CD4-positive, alpha-beta T cell (primary cell): ENCODE data around the gene MBTPS1. TPM values are rescaled to one million over a fixed set of nuclear protein-coding genes. Genes with fewer than 3 reads are reported as not detected.

Source experiments
- ATAC-seq: fragments of 200-7000 bp; cut with Tn5 transposase; one replicate; pipeline ENCODE4 v1.10.0; 2022; ENCODE audit warnings: mild to moderate bottlenecking; ENCODE audit not compliant: poor library complexity
- CTCF ChIA-PET: fragments of 350-600 bp; sonication (Branson Sonifier 250); formaldehyde crosslinking; loops from one replicate; lab custom pipeline; 2021; ENCODE audit warnings: antibody characterized with exemption, inconsistent platforms; lab: Charles Lee
- POLR2A ChIA-PET: fragments of 350-600 bp; sonication (Branson Sonifier 250); formaldehyde crosslinking; loops from one replicate; lab custom pipeline; 2021; ENCODE audit warnings: antibody characterized with exemption, inconsistent platforms; lab: Charles Lee
- DNase-seq, 14 experiments: peaks; one replicate each; pipeline ENCODE4 v3.0.0-alpha.2; 2013 to 2020; ENCODE audit warnings: mixed read lengths in 2 of 14
- H3K27ac ChIP-seq, 2 donors: one replicate each; pipeline versions ENCODE4 v1.5.1 to v1.7.0; 2013; ENCODE audit warnings: low read length in 2 of 2, low read depth in 1 of 2, mild to moderate bottlenecking in 1 of 2
- H3K27me3 ChIP-seq, 2 experiments: 1 replicate in 1 of 2; 2 replicates in 1 of 2; pipeline versions ENCODE4 v1.6.1 to v1.7.0; 2013; ENCODE audit warnings: low read length in 2 of 2, control low read depth in 1 of 2, mild to moderate bottlenecking in 1 of 2, moderate library complexity in 1 of 2; ENCODE audit not compliant: insufficient read depth in 2 of 2, control insufficient read depth in 1 of 2
- H3K36me3 ChIP-seq: one replicate; pipeline ENCODE4 v1.6.1; 2013; ENCODE audit warnings: low read length, control low read depth; ENCODE audit not compliant: insufficient read depth
- H3K4me1 ChIP-seq: one replicate; pipeline ENCODE4 v1.6.1; 2013; ENCODE audit warnings: low read length, control low read depth; ENCODE audit not compliant: insufficient read depth
- H3K4me3 ChIP-seq: one replicate; pipeline ENCODE4 v1.5.1; 2013; ENCODE audit warnings: mild to moderate bottlenecking, low read length, moderate library complexity
- H3K9me3 ChIP-seq, 2 experiments: 1 replicate in 1 of 2; 2 replicates in 1 of 2; pipeline versions ENCODE4 v1.6.1 to v1.7.0; 2013; ENCODE audit warnings: low read length in 2 of 2, mild to moderate bottlenecking in 2 of 2, control low read depth in 1 of 2, moderate library complexity in 1 of 2; ENCODE audit not compliant: control insufficient read depth in 1 of 2, insufficient read depth in 1 of 2
- H3K27ac Mint-ChIP-seq: one replicate; pipeline ENCODE4 v1.8.0; 2020; ENCODE audit warnings: mixed read lengths
- H3K27me3 Mint-ChIP-seq: one replicate; pipeline ENCODE4 v1.8.0; 2021; ENCODE audit warnings: mixed read lengths
- H3K36me3 Mint-ChIP-seq: one replicate; pipeline ENCODE4 v1.8.0; 2021; ENCODE audit warnings: low read depth, mixed read lengths
- H3K4me1 Mint-ChIP-seq: one replicate; pipeline ENCODE4 v1.8.0; 2021; ENCODE audit warnings: low read depth, mixed read lengths
- H3K4me3 Mint-ChIP-seq: one replicate; pipeline ENCODE4 v1.8.0; 2020; ENCODE audit warnings: mild to moderate bottlenecking, mixed read lengths
- H3K9me3 Mint-ChIP-seq: one replicate; pipeline ENCODE4 v1.8.0; 2020; ENCODE audit warnings: mixed read lengths
- intact Hi-C, 2 experiments: fragments of 100-400 bp; cut with DNase I in 1 of 2; cut with micrococcal nuclease in 1 of 2; formaldehyde crosslinking; loops; one replicate each; pipeline versions ENCODE4 v1.15.1 to v1.9.0; 2023 to 2025; cut with DNase I, micrococcal nuclease
- total RNA-seq, 174 experiments: library from RNA in 2 of 174; stranded (reverse) in 2 of 174; gene quantifications; one replicate each; pipeline ENCODE4 v1.2.3 and lab custom pipeline; 2021 to 2026
- TF ChIP-seq, protein P1 (sequence below): fragments of 200-600 bp; IDR thresholded peaks from one replicate; pipeline ENCODE4 v1.8.0; 2022; ENCODE audit warnings: antibody characterized with exemption, mild to moderate bottlenecking

The MBTPS1 gene
- total RNA-seq, 2 experiments from 2014 or later: 121 to 122 TPM

DNA sequence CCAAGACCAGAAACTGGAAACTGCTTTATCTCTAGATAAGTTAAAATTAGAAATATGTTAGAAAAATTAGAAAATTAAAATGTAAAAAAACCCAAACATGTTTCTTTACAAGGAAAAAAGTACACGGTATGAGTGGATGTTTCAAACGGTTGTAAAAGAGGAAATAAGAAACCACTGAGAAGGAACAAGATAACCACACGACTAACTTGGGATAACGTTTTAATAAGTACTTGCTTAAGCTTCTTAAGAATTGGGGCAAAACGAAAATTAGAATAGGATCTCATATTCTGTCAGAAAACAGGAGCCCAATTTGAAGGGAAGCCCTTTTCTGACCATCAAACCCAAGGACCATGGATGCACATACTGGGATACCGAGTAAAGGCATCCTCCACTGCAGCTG is 31.0 kb downstream of the MBTPS1 start:
- Histone ChIP-seq H3K27ac (no peak overlapping the region), H3K36me3 (peaks cover 83% of the 10 kb centered on the region), H3K9me3 (no peaks in the 10 kb centered on the region), H3K4me1 (peaks cover 28% of the 10 kb centered on the region), H3K27me3 (no peaks in the 10 kb centered on the region), H3K4me3 (no peak overlapping the region)
- Mint-ChIP-seq H3K36me3 (peaks cover 91% of the 10 kb centered on the region), H3K4me1 (peaks cover 51% of the 10 kb centered on the region), H3K27me3 (no peaks in the 10 kb centered on the region), H3K27ac (peak overlapping the region; percentile 37), H3K4me3 (no peak overlapping the region), H3K9me3 (no peaks in the 10 kb centered on the region)
- ChIA-PET POLR2A (interaction anchor here (1.3 to 2.9 kb wide), 2 partner anchors 31 to 101 kb away, joined by 5 to 8 read pairs; partner anchors contain the start of genes MBTPS1 and TAF1C), CTCF (interaction anchor here (6.6 kb wide), 1 partner anchor 102 kb away, joined by 65 read pairs; the partner anchor contains the start of gene TAF1C)
- DNase-seq: no peak
- no peak for ATAC-seq
- TF ChIP-seq, protein P1, sequence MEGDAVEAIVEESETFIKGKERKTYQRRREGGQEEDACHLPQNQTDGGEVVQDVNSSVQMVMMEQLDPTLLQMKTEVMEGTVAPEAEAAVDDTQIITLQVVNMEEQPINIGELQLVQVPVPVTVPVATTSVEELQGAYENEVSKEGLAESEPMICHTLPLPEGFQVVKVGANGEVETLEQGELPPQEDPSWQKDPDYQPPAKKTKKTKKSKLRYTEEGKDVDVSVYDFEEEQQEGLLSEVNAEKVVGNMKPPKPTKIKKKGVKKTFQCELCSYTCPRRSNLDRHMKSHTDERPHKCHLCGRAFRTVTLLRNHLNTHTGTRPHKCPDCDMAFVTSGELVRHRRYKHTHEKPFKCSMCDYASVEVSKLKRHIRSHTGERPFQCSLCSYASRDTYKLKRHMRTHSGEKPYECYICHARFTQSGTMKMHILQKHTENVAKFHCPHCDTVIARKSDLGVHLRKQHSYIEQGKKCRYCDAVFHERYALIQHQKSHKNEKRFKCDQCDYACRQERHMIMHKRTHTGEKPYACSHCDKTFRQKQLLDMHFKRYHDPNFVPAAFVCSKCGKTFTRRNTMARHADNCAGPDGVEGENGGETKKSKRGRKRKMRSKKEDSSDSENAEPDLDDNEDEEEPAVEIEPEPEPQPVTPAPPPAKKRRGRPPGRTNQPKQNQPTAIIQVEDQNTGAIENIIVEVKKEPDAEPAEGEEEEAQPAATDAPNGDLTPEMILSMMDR: no peak
- intact Hi-C loops: loop anchor here in 1 of 2 experiments (2.0 kb wide), 1 partner anchor 59 kb away; the partner anchor contains the start of genes DNAAF1 and HSDL1

DNA sequence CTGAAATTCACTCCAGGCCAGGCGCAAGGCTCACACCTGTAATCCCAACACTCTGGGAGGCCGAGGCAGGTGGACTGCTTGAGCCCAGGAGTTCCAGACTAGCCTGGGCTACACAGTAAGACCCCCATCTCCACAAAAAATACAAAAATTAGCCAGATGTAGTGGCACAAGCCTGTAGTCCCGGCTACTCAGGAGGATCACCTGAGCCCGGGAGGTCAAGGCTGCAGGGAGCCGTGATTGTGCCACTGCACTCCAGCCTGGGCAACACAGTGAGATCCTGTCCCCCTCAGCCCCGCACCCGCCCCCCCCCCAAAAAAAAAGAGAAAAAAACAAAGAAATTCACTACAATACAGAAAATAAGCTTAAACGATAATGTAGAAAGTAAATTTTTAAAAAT is 31.5 kb downstream of the MBTPS1 start:
- no peaks in the 10 kb centered on the region for H3K27me3 ChIP-seq
- DNase-seq (no peak), ATAC-seq (no peak)
- H3K27me3 Mint-ChIP-seq: no peaks in the 10 kb centered on the region
- TF ChIP-seq, protein P1: no peak
- H3K9me3 ChIP-seq: no peaks in the 10 kb centered on the region
- H3K9me3 Mint-ChIP-seq: no peaks in the 10 kb centered on the region
- intact Hi-C loops: loop anchor here in 1 of 2 experiments (2.0 kb wide), 1 partner anchor 60 kb away; the partner anchor contains the start of genes DNAAF1 and HSDL1
- H3K4me1 ChIP-seq: peaks cover 28% of the 10 kb centered on the region
- H3K36me3 Mint-ChIP-seq: peaks cover 91% of the 10 kb centered on the region
- CTCF ChIA-PET: interaction anchor here (1.0 to 6.6 kb wide), 6 partner anchors 10 to 102 kb away, joined by 4 to 65 read pairs (median 6); partner anchors contain the start of genes MBTPS1 and TAF1C
- POLR2A ChIA-PET: interaction anchor here (1.3 to 2.9 kb wide), 2 partner anchors 31 to 102 kb away, joined by 5 to 8 read pairs; partner anchors contain the start of genes MBTPS1 and TAF1C
- H3K4me3 ChIP-seq: no peak overlapping the region
- peak overlapping the region; percentile 63 for H3K27ac Mint-ChIP-seq
- peaks cover 46% of the 10 kb centered on the region for H3K4me1 Mint-ChIP-seq
- no peak overlapping the region for H3K27ac ChIP-seq
- H3K36me3 ChIP-seq: peaks cover 83% of the 10 kb centered on the region
- H3K4me3 Mint-ChIP-seq: no peak overlapping the region

DNA sequence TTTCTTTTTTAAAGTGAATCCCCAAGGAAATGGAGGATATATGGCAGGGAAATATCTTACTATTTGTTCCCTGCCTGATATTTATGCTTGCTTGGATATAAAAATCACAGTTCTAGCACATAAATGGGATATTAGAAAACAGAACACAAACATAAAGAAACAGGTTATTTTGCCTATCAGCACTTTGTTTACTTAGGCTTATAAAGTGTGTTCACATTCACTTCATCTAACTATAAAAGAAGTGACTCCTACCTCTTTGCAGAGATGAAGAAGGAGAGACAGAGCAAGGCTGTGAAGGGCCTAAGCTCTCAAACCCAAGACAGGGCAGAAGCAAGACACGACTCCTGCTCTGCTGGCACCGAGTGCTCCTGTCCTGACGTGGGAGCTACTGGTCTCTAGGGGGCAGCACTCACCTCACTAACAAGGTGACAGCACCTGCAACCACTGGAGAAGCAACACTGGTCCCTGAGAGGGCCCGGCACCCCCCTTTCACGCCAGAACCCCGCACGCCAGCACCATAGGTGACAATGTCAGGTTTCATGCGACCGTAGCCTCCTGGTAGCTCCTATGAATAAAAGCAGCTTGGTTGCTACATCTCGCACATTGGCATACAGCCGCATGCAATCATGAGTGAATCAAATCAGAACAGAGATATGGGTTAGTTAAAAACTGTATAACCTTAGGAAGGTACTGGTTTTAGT is 32.0 kb downstream of the MBTPS1 start:
- Mint-ChIP-seq H3K9me3 (no peaks in the 10 kb centered on the region), H3K27ac (peak overlapping the region; percentile 63), H3K27me3 (no peaks in the 10 kb centered on the region), H3K4me1 (peaks cover 48% of the 10 kb centered on the region), H3K36me3 (peaks cover 91% of the 10 kb centered on the region), H3K4me3 (peak overlapping the region; percentile 42)
- intact Hi-C loops: loop anchor here (1.0 to 2.0 kb wide), 3 partner anchors 60 to 103 kb away; partner anchors contain the start of genes TAF1C (in 2 of the 2), DNAAF1 (in 1 of the 2) and HSDL1 (in 1 of the 2)
- Histone ChIP-seq H3K9me3 (no peaks in the 10 kb centered on the region), H3K4me1 (peaks cover 28% of the 10 kb centered on the region), H3K27ac (no peak overlapping the region), H3K27me3 (no peaks in the 10 kb centered on the region), H3K36me3 (peaks cover 83% of the 10 kb centered on the region), H3K4me3 (no peak overlapping the region)
- ATAC-seq: peak; percentile 85
- CTCF ChIA-PET: interaction anchor here (0.7 to 6.6 kb wide), 10 partner anchors 11 to 105 kb away, joined by 3 to 65 read pairs (median 4); partner anchors contain the start of genes DNAAF1, HSDL1, MBTPS1 and TAF1C
- TF ChIP-seq, protein P1: peak; percentile 81
- POLR2A ChIA-PET: interaction anchor here (0.7 to 2.9 kb wide), 2 partner anchors 32 to 102 kb away, joined by 3 to 8 read pairs; partner anchors contain the start of genes MBTPS1 and TAF1C
- peak; percentile 50 to 87 (median 64) for DNase-seq
